ENCODE measurements around the gene PRKCZ. TPM values are rescaled to one million over a fixed set of nuclear protein-coding genes. Genes with fewer than 3 reads are reported as not detected.

The PRKCZ gene
- total and polyA plus RNA-seq, 11 donors: 12.5 to 20.7 (median 16.5) TPM

GRCh38 chr1:2020310-2020655, 29.9 kb upstream of the PRKCZ start:
- Histone ChIP-seq H3K4me1 (peaks cover 0 to 18% (median 4%) of the 10 kb centered on the region in 12 donors), H3K4me3 (no peak overlapping the region), H3K27ac (no peak overlapping the region), H3K36me3 (no peaks in the 10 kb centered on the region), H3K27me3 (peaks cover 17 to 63% (median 53%) of the 10 kb centered on the region in 9 donors), H3K9me3 (no peaks in the 10 kb centered on the region)
- DNase-seq: no peak
- 80 to 85% (median 83%) methylated on average over 11 of the region's 11 CpGs for WGBS, 4 donors
- TF ChIP-seq CTCF (IDR thresholded peaks at IDR 0.05) (no peak), POLR2A (IDR thresholded peaks at IDR 0.05) (no peak)
- no peak for ATAC-seq
- intact Hi-C loops (cut with DNase I): no loop called here

GRCh38 chr1:2021550-2021949, 28.7 kb upstream of the PRKCZ start:
- TF ChIP-seq POLR2A (IDR thresholded peaks at IDR 0.05) (no peak), CTCF (IDR thresholded peaks at IDR 0.05) (no peak)
- Histone ChIP-seq H3K27ac (no peak overlapping the region), H3K36me3 (no peaks in the 10 kb centered on the region), H3K4me1 (peaks cover 0 to 27% (median 10%) of the 10 kb centered on the region in 12 donors), H3K4me3 (no peak overlapping the region), H3K27me3 (peaks cover 17 to 63% (median 53%) of the 10 kb centered on the region in 9 donors), H3K9me3 (no peaks in the 10 kb centered on the region)
- intact Hi-C loops (cut with DNase I): no loop called here
- DNase-seq: no peak
- ATAC-seq: no peak
- 78 to 93% (median 88%) methylated on average over 8 to 25 of the region's 25 CpGs for WGBS, 4 donors

- ATAC-seq (no peak), DNase-seq (no peak)
- 74 to 82% (median 77%) methylated on average over 8 to 21 of the region's 21 CpGs for WGBS, 4 donors
- no peaks in the 10 kb centered on the region for H3K36me3 ChIP-seq
- TF ChIP-seq CTCF (IDR thresholded peaks at IDR 0.05): no peak
- TF ChIP-seq POLR2A (IDR thresholded peaks at IDR 0.05): no peak
- peaks cover 17 to 60% (median 53%) of the 10 kb centered on the region in 9 donors for H3K27me3 ChIP-seq
- H3K4me1 ChIP-seq: peaks cover 0 to 27% (median 10%) of the 10 kb centered on the region in 12 donors
- no peak overlapping the region for H3K27ac ChIP-seq
- intact Hi-C loops (cut with DNase I): no loop called here
- no peak overlapping the region for H3K4me3 ChIP-seq
- H3K9me3 ChIP-seq: no peaks in the 10 kb centered on the region
Measured at GRCh38 chr1:2022063-2022770, 28.0 kb upstream of the PRKCZ start.

- no peak overlapping the region for H3K27ac ChIP-seq
- ATAC-seq: no peak
- intact Hi-C loops (cut with DNase I): no loop called here
- H3K36me3 ChIP-seq: no peaks in the 10 kb centered on the region
- 83 to 91% (median 86%) methylated on average over 6 to 9 of the region's 9 CpGs for WGBS, 4 donors
- H3K4me3 ChIP-seq: no peak overlapping the region
- peaks cover 0 to 27% (median 10%) of the 10 kb centered on the region in 12 donors for H3K4me1 ChIP-seq
- H3K27me3 ChIP-seq: peaks cover 17 to 55% (median 47%) of the 10 kb centered on the region in 9 donors
- TF ChIP-seq POLR2A (IDR thresholded peaks at IDR 0.05): no peak
- TF ChIP-seq CTCF (IDR thresholded peaks at IDR 0.05): no peak
- no peaks in the 10 kb centered on the region for H3K9me3 ChIP-seq
- no peak for DNase-seq
Measured at GRCh38 chr1:2023187-2023586, 27.0 kb upstream of the PRKCZ start.

Measured in heart left ventricle (tissue), 16 donors.